ENCODE data around the gene NHEJ1.

NHEJ1 gene

GRCh38 chr2:219167997-219168396 lies 7.4 kb upstream of the NHEJ1 start:
- DNase-seq (ENCODE audit: low read depth in 2 of 2), result no peak

- no peak for DNase-seq (ENCODE audit: low read depth in 2 of 2)
Measured at GRCh38 chr2:219165058-219165911, 4.7 kb upstream of the NHEJ1 start.

- DNase-seq (ENCODE audit: low read depth in 2 of 2), result no peak
Measured at GRCh38 chr2:219163156-219163555, 2.5 kb upstream of the NHEJ1 start.

- DNase-seq (ENCODE audit: low read depth in 2 of 2), result no peak
Measured at GRCh38 chr2:219161097-219161496, 482 bp upstream of the NHEJ1 start.

GRCh38 chr2:219159771-219160185 lies 837 bp downstream of the NHEJ1 start:
- DNase-seq (ENCODE audit: low read depth in 2 of 2), result no peak

- no peak for DNase-seq (ENCODE audit: low read depth in 2 of 2)
Measured at GRCh38 chr2:219158586-219158985, 2.0 kb downstream of the NHEJ1 start.

GRCh38 chr2:219158025-219158424 lies 2.6 kb downstream of the NHEJ1 start:
- DNase-seq (ENCODE audit: low read depth in 2 of 2), result no peak

GRCh38 chr2:219157396-219157795 lies 3.2 kb downstream of the NHEJ1 start:
- DNase-seq (ENCODE audit: low read depth in 2 of 2), result no peak

GRCh38 chr2:219155054-219155644 lies 5.5 kb downstream of the NHEJ1 start:
- DNase-seq (ENCODE audit: low read depth in 2 of 2), result no peak

- no peak for DNase-seq (ENCODE audit: low read depth in 2 of 2)
Measured at GRCh38 chr2:219149667-219150066, 10.9 kb downstream of the NHEJ1 start.

GRCh38 chr2:219142329-219142728 lies 18.3 kb downstream of the NHEJ1 start:
- DNase-seq (ENCODE audit: low read depth in 2 of 2), result no peak

GRCh38 chr2:219140722-219141121 lies 19.9 kb downstream of the NHEJ1 start:
- no peak for DNase-seq (ENCODE audit: low read depth in 2 of 2)

GRCh38 chr2:219133976-219134375 lies 26.6 kb downstream of the NHEJ1 start:
- DNase-seq (ENCODE audit: low read depth in 2 of 2), result no peak

- no peak for DNase-seq (ENCODE audit: low read depth in 2 of 2)
Measured at GRCh38 chr2:219131744-219132143, 28.9 kb downstream of the NHEJ1 start.

- no peak for DNase-seq (ENCODE audit: low read depth in 2 of 2)
Measured at GRCh38 chr2:219131327-219131726, 29.3 kb downstream of the NHEJ1 start.

GRCh38 chr2:219129589-219129988 lies 31.0 kb downstream of the NHEJ1 start:
- no peak for DNase-seq (ENCODE audit: low read depth in 2 of 2)

GRCh38 chr2:219128396-219128795 lies 32.2 kb downstream of the NHEJ1 start:
- no peak for DNase-seq (ENCODE audit: low read depth in 2 of 2)

GRCh38 chr2:219127037-219127635 lies 33.5 kb downstream of the NHEJ1 start:
- no peak for DNase-seq (ENCODE audit: low read depth in 2 of 2)

GRCh38 chr2:219126555-219126954 lies 34.1 kb downstream of the NHEJ1 start:
- no peak for DNase-seq (ENCODE audit: low read depth in 2 of 2)

GRCh38 chr2:219125886-219126270 lies 34.7 kb downstream of the NHEJ1 start:
- DNase-seq (ENCODE audit: low read depth in 2 of 2), result no peak

GRCh38 chr2:219125225-219125885 lies 35.3 kb downstream of the NHEJ1 start:
- DNase-seq (ENCODE audit: low read depth in 2 of 2), result no peak

GRCh38 chr2:219124381-219125110 lies 36.1 kb downstream of the NHEJ1 start:
- no peak for DNase-seq (ENCODE audit: low read depth in 2 of 2)
